ENCODE data around the gene ANAPC10. TPM values are rescaled to one million over a fixed set of nuclear protein-coding genes. Genes with fewer than 3 reads are reported as not detected.

ANAPC10 gene
- total RNA-seq, 1 experiment from 2014 or later = 27.2 TPM

DNA sequence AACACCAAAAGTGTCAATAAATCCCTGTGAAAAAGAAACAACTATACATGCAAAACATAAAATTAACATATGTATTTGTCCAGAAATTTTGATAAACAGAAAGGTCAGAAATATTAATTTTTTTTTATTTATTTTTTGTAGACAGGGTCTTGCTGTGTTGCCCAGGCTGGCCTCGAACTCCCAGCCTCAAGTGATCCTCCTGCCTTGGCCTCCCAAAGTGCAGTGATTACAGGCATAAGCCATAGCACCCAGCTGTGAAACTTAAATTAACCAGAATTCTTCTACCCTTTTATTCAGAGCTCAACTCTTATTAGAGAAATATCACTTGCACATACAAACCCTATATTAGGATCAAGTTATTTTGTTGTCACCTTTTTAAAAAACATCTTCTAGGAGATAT lies 16.2 kb downstream of the ANAPC10 start:
- Histone ChIP-seq H3K9ac (ENCODE audit: low read length) (no peak overlapping the region), H3K9me3 (ENCODE audit: control insufficient read depth in 1 of 2, insufficient read depth in 1 of 2, low read depth in 1 of 2, low read length in 2 of 2) (no peaks in the 10 kb centered on the region), H3K79me2 (ENCODE audit: insufficient read depth, low read length) (peaks cover 67% of the 10 kb centered on the region), H3K27me3 (ENCODE audit: insufficient read depth, low read length) (no peaks in the 10 kb centered on the region), H3K4me1 (ENCODE audit: control insufficient read depth in 1 of 2, insufficient read depth in 2 of 2, low read length in 2 of 2) (peaks cover 7 to 9% of the 10 kb centered on the region in 2 experiments), H3K4me2 (ENCODE audit: low read length) (no peak overlapping the region), H3K9me2 (ENCODE audit: insufficient read depth) (no peaks in the 10 kb centered on the region), H3K27ac (ENCODE audit: low read depth, low read length) (no peak overlapping the region), H3K4me3 (replicated peaks in 1 of 2; ENCODE audit: low read depth in 1 of 2, low read length in 2 of 2) (no peak overlapping the region), H2AFZ (ENCODE audit: low read depth, low read length, poor library complexity, severe bottlenecking) (no peak overlapping the region), H4K20me1 (ENCODE audit: insufficient read depth) (no peaks in the 10 kb centered on the region), H3K36me3 (ENCODE audit: control insufficient read depth in 1 of 2, insufficient read depth in 2 of 2, low read length in 2 of 2) (peaks cover 0 to 6% of the 10 kb centered on the region in 2 experiments; a peak in 1 of 4 replicates)
- CTCF ChIA-PET = no interaction called here
- intact Hi-C loops (cut with micrococcal nuclease) = no loop called here
- BruUV-seq (replicated peaks) = no TSS peak
- ATAC-seq (no peak), DNase-seq (ENCODE audit: low read depth, low spot score) (no peak)
- POLR2A ChIA-PET = no interaction called here
- RAD21 ChIA-PET (ENCODE audit: low non-redundant PET in 1 of 2, low total read pairs in 2 of 2, uncharacterized antibody in 2 of 2, unreplicated experiment in 2 of 2) = no interaction called here
- TF ChIP-seq EZH2phosphoT487 (IDR thresholded peaks at IDR 0.05; ENCODE audit: borderline replicate concordance) (no peak), SRF (IDR thresholded peaks at IDR 0.05; ENCODE audit: low read depth) (no peak), CBX3 (IDR thresholded peaks at IDR 0.05; ENCODE audit: low read depth) (no peak), ZNF274 (IDR thresholded peaks at IDR 0.05; ENCODE audit: low read depth, low read length) (no peak), ELF1 (IDR thresholded peaks at IDR 0.05; ENCODE audit: borderline replicate concordance, low read depth) (no peak)
- TF ChIP-seq, protein P1, sequence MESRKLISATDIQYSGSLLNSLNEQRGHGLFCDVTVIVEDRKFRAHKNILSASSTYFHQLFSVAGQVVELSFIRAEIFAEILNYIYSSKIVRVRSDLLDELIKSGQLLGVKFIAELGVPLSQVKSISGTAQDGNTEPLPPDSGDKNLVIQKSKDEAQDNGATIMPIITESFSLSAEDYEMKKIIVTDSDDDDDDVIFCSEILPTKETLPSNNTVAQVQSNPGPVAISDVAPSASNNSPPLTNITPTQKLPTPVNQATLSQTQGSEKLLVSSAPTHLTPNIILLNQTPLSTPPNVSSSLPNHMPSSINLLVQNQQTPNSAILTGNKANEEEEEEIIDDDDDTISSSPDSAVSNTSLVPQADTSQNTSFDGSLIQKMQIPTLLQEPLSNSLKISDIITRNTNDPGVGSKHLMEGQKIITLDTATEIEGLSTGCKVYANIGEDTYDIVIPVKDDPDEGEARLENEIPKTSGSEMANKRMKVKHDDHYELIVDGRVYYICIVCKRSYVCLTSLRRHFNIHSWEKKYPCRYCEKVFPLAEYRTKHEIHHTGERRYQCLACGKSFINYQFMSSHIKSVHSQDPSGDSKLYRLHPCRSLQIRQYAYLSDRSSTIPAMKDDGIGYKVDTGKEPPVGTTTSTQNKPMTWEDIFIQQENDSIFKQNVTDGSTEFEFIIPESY (IDR thresholded peaks at IDR 0.05; ENCODE audit: extremely low read depth, insufficient replicate concordance, low read length) = no peak

DNA sequence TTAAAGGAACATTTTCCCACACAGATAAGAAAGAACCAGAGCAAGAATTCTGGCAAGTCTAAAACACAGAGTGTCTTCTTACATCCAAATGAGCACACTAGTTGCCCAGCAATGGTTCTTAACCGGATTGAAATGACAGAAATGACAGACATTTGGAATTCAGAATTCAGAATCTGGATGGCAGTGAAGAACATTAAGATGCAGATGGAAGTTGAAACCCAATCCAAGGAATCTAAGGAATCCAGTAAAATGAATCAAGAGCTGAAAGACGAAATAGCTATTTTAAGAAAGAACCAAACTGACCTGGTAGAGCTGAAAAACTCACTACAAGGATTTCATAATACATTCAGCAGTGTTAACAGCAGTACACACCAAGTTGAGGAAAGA lies 21.5 kb downstream of the ANAPC10 start:
- H3K9me3 ChIP-seq (ENCODE audit: control insufficient read depth in 1 of 2, insufficient read depth in 1 of 2, low read depth in 1 of 2, low read length in 2 of 2) = no peaks in the 10 kb centered on the region
- CTCF ChIA-PET = no interaction called here
- H2AFZ ChIP-seq (ENCODE audit: low read depth, low read length, poor library complexity, severe bottlenecking) = no peak overlapping the region
- ATAC-seq (no peak), DNase-seq (ENCODE audit: low read depth, low spot score) (no peak)
- H3K79me2 ChIP-seq (ENCODE audit: insufficient read depth, low read length) = peaks cover 49% of the 10 kb centered on the region
- no peak overlapping the region for H3K27ac ChIP-seq (ENCODE audit: low read depth, low read length)
- H3K36me3 ChIP-seq (ENCODE audit: control insufficient read depth in 1 of 2, insufficient read depth in 2 of 2, low read length in 2 of 2) = peaks cover 0 to 6% of the 10 kb centered on the region in 2 experiments; a peak in 1 of 4 replicates
- H4K20me1 ChIP-seq (ENCODE audit: insufficient read depth) = no peaks in the 10 kb centered on the region
- RAD21 ChIA-PET (ENCODE audit: low non-redundant PET in 1 of 2, low total read pairs in 2 of 2, uncharacterized antibody in 2 of 2, unreplicated experiment in 2 of 2) = no interaction called here
- H3K4me1 ChIP-seq (ENCODE audit: control insufficient read depth in 1 of 2, insufficient read depth in 2 of 2, low read length in 2 of 2) = no peaks in the 10 kb centered on the region
- H3K27me3 ChIP-seq (ENCODE audit: insufficient read depth, low read length) = no peaks in the 10 kb centered on the region
- H3K4me2 ChIP-seq (ENCODE audit: low read length) = no peak overlapping the region
- no peaks in the 10 kb centered on the region for H3K9me2 ChIP-seq (ENCODE audit: insufficient read depth)
- H3K4me3 ChIP-seq (replicated peaks in 1 of 2; ENCODE audit: low read depth in 1 of 2, low read length in 2 of 2) = no peak overlapping the region
- no TSS peak for BruUV-seq (replicated peaks)
- no peak overlapping the region for H3K9ac ChIP-seq (ENCODE audit: low read length)
- POLR2A ChIA-PET = no interaction called here
- intact Hi-C loops (cut with micrococcal nuclease) = no loop called here
- no peak for TF ChIP-seq YY1 (IDR thresholded peaks at IDR 0.05; ENCODE audit: extremely low read depth, insufficient replicate concordance, low read depth, low read length)
- TF ChIP-seq POLR2A (IDR thresholded peaks at IDR 0.05; ENCODE audit: borderline replicate concordance, extremely low read depth, insufficient read depth, insufficient read length) = no peak
- TF ChIP-seq EZH2 (IDR thresholded peaks at IDR 0.05) = no peak
- TF ChIP-seq POLR2AphosphoS5 (IDR thresholded peaks at IDR 0.05; ENCODE audit: low read depth, low read length) = no peak
- TF ChIP-seq, protein P2, sequence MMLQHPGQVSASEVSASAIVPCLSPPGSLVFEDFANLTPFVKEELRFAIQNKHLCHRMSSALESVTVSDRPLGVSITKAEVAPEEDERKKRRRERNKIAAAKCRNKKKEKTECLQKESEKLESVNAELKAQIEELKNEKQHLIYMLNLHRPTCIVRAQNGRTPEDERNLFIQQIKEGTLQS (IDR thresholded peaks at IDR 0.05) = no peak
- TF ChIP-seq ZNF274 (IDR thresholded peaks at IDR 0.05; ENCODE audit: low read depth, low read length) = no peak
- TF ChIP-seq, protein P3, sequence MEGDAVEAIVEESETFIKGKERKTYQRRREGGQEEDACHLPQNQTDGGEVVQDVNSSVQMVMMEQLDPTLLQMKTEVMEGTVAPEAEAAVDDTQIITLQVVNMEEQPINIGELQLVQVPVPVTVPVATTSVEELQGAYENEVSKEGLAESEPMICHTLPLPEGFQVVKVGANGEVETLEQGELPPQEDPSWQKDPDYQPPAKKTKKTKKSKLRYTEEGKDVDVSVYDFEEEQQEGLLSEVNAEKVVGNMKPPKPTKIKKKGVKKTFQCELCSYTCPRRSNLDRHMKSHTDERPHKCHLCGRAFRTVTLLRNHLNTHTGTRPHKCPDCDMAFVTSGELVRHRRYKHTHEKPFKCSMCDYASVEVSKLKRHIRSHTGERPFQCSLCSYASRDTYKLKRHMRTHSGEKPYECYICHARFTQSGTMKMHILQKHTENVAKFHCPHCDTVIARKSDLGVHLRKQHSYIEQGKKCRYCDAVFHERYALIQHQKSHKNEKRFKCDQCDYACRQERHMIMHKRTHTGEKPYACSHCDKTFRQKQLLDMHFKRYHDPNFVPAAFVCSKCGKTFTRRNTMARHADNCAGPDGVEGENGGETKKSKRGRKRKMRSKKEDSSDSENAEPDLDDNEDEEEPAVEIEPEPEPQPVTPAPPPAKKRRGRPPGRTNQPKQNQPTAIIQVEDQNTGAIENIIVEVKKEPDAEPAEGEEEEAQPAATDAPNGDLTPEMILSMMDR (IDR thresholded peaks at IDR 0.05 in 2 of 3, conservative IDR thresholded peaks at IDR 0.05 in 1 of 3; ENCODE audit: borderline replicate concordance in 1 of 3, insufficient read depth in 1 of 3, low read depth in 2 of 3, low read length in 2 of 3) = no peak
- TF ChIP-seq FOSL1 (IDR thresholded peaks at IDR 0.05; ENCODE audit: low read depth) = no peak
- no peak for TF ChIP-seq TCF7L2 (IDR thresholded peaks at IDR 0.05; ENCODE audit: borderline replicate concordance, extremely low read depth, insufficient read depth, insufficient read length)
- TF ChIP-seq EGR1 (IDR thresholded peaks at IDR 0.05; ENCODE audit: low read depth) = no peak
- TF ChIP-seq SP1 (IDR thresholded peaks at IDR 0.05; ENCODE audit: low read depth) = no peak
- TF ChIP-seq CEBPB (IDR thresholded peaks at IDR 0.05; ENCODE audit: low read depth) = no peak

Measured in HCT116 (cell line).